H1 (cell line): ENCODE measurements around the gene ENKD1. TPM values are rescaled to one million over a fixed set of nuclear protein-coding genes. Genes with fewer than 3 reads are reported as not detected.

Source experiments
- CTCF ChIA-PET: fragments of 300-600 bp; sonication (Branson Sonifier 250); formaldehyde crosslinking; loops from one replicate; lab custom pipeline; 2021; ENCODE audit not compliant: partially characterized antibody; lab: Charles Lee
- POLR2A ChIA-PET: fragments of 300-600 bp; sonication (Branson Sonifier 250); formaldehyde crosslinking; loops from one replicate; lab custom pipeline; 2021; ENCODE audit warnings: inconsistent platforms; ENCODE audit not compliant: partially characterized antibody; lab: Charles Lee
- DNase-seq, 2 experiments: peaks; one replicate each; pipeline versions ENCODE4 v3.0.0 to v3.0.0-alpha.2; 2010 to 2022; ENCODE audit warnings: low spot score in 2 of 2, low read depth in 1 of 2, mixed read lengths in 1 of 2
- FAIRE-seq: peaks from 2 replicates; lab custom pipeline; 2011; peaks lifted over from hg19 to GRCh38; lab: Jason Lieb, UNC
- H2AFZ ChIP-seq: 2 replicates; pipeline ENCODE4 v1.8.1; 2012; ENCODE audit warnings: low read length, inconsistent platforms
- H2AK5ac ChIP-seq: 2 replicates; pipeline ENCODE4 v1.6.1; 2013; ENCODE audit warnings: low read depth, low read length
- H2BK120ac ChIP-seq: replicated peaks from 2 replicates; pipeline ENCODE3; 2013; ENCODE audit warnings: low read depth, low read length, inconsistent platforms
- H2BK12ac ChIP-seq: 2 replicates; pipeline ENCODE4 v1.6.1; 2013; ENCODE audit warnings: low read depth, low read length
- H2BK15ac ChIP-seq: 2 replicates; pipeline ENCODE4 v1.6.1; 2013; ENCODE audit warnings: low read length
- H2BK20ac ChIP-seq: 2 replicates; pipeline ENCODE4 v1.6.1; 2013; ENCODE audit warnings: low read length
- H2BK5ac ChIP-seq: 2 replicates; pipeline ENCODE4 v1.6.1; 2013; ENCODE audit warnings: low read depth, low read length
- H3K14ac ChIP-seq: 2 replicates; pipeline ENCODE4 v1.6.1; 2013; ENCODE audit warnings: inconsistent platforms; ENCODE audit not compliant: insufficient read length
- H3K18ac ChIP-seq: 2 replicates; pipeline ENCODE4 v1.6.1; 2013; ENCODE audit warnings: low read length; ENCODE audit errors: extremely low read depth
- H3K23ac ChIP-seq: 2 replicates; pipeline ENCODE4 v1.6.1; 2013; ENCODE audit warnings: inconsistent platforms; ENCODE audit not compliant: insufficient read length
- H3K23me2 ChIP-seq: 2 replicates; pipeline ENCODE4 v1.6.1; 2013; ENCODE audit warnings: low read depth, low read length
- H3K27ac ChIP-seq: 2 replicates; pipeline ENCODE4 v1.6.1; 2011; ENCODE audit warnings: low read depth, low read length, inconsistent platforms
- H3K27me3 ChIP-seq, 4 experiments: replicated peaks in 1 of 4; 1 replicate in 1 of 4; 2 replicates in 3 of 4; pipeline versions ENCODE4 v1.6.1 to v1.8.1; 2011 to 2013; ENCODE audit warnings: low read length in 3 of 4, mild to moderate bottlenecking in 3 of 4, inconsistent platforms in 2 of 4, mixed read lengths in 2 of 4, moderate library complexity in 1 of 4; ENCODE audit not compliant: control insufficient read depth in 3 of 4, insufficient read depth in 3 of 4; ENCODE audit errors: extremely low read depth in 1 of 4
- H3K36me3 ChIP-seq, 4 experiments: 2 replicates each; pipeline versions ENCODE4 v1.6.1 to v1.8.1; 2011 to 2013; ENCODE audit warnings: mild to moderate bottlenecking in 4 of 4, low read length in 3 of 4, moderate library complexity in 2 of 4, control low read depth in 1 of 4, inconsistent platforms in 1 of 4; ENCODE audit not compliant: insufficient read depth in 4 of 4, control insufficient read depth in 2 of 4
- H3K4ac ChIP-seq: replicated peaks from 2 replicates; pipeline ENCODE3; 2013; ENCODE audit warnings: low read length, low read depth, mixed read lengths, inconsistent platforms; ENCODE audit not compliant: insufficient read length
- H3K4me1 ChIP-seq, 4 experiments: replicated peaks in 1 of 4; 1 replicate in 1 of 4; 2 replicates in 3 of 4; pipeline versions ENCODE4 v1.6.1 to v1.8.1; 2011 to 2013; ENCODE audit warnings: low read length in 3 of 4, inconsistent platforms in 2 of 4, mixed read lengths in 1 of 4; ENCODE audit not compliant: insufficient read depth in 4 of 4, control insufficient read depth in 3 of 4
- H3K4me2 ChIP-seq, 2 experiments: 2 replicates each; pipeline versions ENCODE4 v1.6.1 to v1.8.1; 2011 to 2013; ENCODE audit warnings: low read depth in 2 of 2, low read length in 2 of 2, control low read depth in 1 of 2, inconsistent platforms in 1 of 2, mild to moderate bottlenecking in 1 of 2; ENCODE audit not compliant: insufficient read depth in 1 of 2
- H3K4me3 ChIP-seq, 4 experiments: fragments of 200-600, 300-600 bp in 1 of 4; sonication (generic), shearing (Covaris generic), sonication (Bioruptor Twin) in 1 of 4; 2 replicates each; pipeline versions ENCODE4 v1.5.1 to v1.8.1; 2011 to 2016; ENCODE audit warnings: low read length in 4 of 4, low read depth in 3 of 4, control low read depth in 2 of 4, inconsistent platforms in 2 of 4, mild to moderate bottlenecking in 2 of 4, mixed read lengths in 1 of 4, moderate library complexity in 1 of 4; ENCODE audit not compliant: insufficient read depth in 2 of 4; ENCODE audit errors: extremely low read depth in 1 of 4
- H3K56ac ChIP-seq: replicated peaks from 2 replicates; pipeline ENCODE3; 2013; ENCODE audit warnings: low read depth, mild to moderate bottlenecking, mixed read lengths, low read length, inconsistent platforms; ENCODE audit not compliant: insufficient read length
- H3K79me1 ChIP-seq: 2 replicates; pipeline ENCODE4 v1.6.1; 2013; ENCODE audit warnings: low read depth, low read length, control low read depth
- H3K79me2 ChIP-seq, 2 experiments: 2 replicates each; pipeline versions ENCODE4 v1.6.1 to v1.8.1; 2012 to 2013; ENCODE audit warnings: low read length in 2 of 2, mild to moderate bottlenecking in 2 of 2, inconsistent platforms in 1 of 2; ENCODE audit not compliant: insufficient read depth in 2 of 2, control insufficient read depth in 1 of 2
- H3K9ac ChIP-seq, 4 experiments: replicated peaks in 1 of 4; 1 replicate in 1 of 4; 2 replicates in 3 of 4; pipeline versions ENCODE4 v1.6.1 to v1.8.1; 2011 to 2013; ENCODE audit warnings: low read depth in 3 of 4, low read length in 3 of 4, control low read depth in 2 of 4, mild to moderate bottlenecking in 2 of 4, moderate library complexity in 2 of 4, inconsistent platforms in 1 of 4; ENCODE audit errors: extremely low read depth in 1 of 4
- H3K9me3 ChIP-seq, 2 experiments: 2 replicates each; pipeline versions ENCODE4 v1.6.1 to v1.8.1; 2012 to 2013; ENCODE audit warnings: mild to moderate bottlenecking in 2 of 2, moderate library complexity in 2 of 2, control low read depth in 1 of 2, inconsistent platforms in 1 of 2, low read depth in 1 of 2, low read length in 1 of 2, mixed read lengths in 1 of 2; ENCODE audit not compliant: insufficient read depth in 2 of 2
- H4K20me1 ChIP-seq, 2 experiments: replicated peaks in 1 of 2; 2 replicates each; pipeline versions ENCODE3 to v1.8.1; 2011 to 2013; ENCODE audit warnings: inconsistent platforms in 2 of 2, low read length in 2 of 2, mild to moderate bottlenecking in 1 of 2; ENCODE audit not compliant: insufficient read depth in 2 of 2, control insufficient read depth in 1 of 2
- H4K5ac ChIP-seq: 2 replicates; pipeline ENCODE4 v1.6.1; 2013; ENCODE audit warnings: low read length, low read depth, mixed read lengths, inconsistent platforms; ENCODE audit not compliant: insufficient read length
- H4K8ac ChIP-seq: 2 replicates; pipeline ENCODE4 v1.8.0; 2013; ENCODE audit warnings: mild to moderate bottlenecking, moderate library complexity, low read length, inconsistent platforms; ENCODE audit not compliant: insufficient read depth; ENCODE audit errors: extremely low read depth
- H4K91ac ChIP-seq: replicated peaks from 2 replicates; pipeline ENCODE3; 2013; ENCODE audit warnings: low read length, mixed read lengths, inconsistent platforms; ENCODE audit not compliant: insufficient read length
- ATF3 ChIP-seq: IDR thresholded peaks from 2 replicates; pipeline ENCODE4 v1.6.1; 2011; ENCODE audit warnings: low read depth, mild to moderate bottlenecking, low read length; ENCODE audit not compliant: insufficient read depth
- CBX5 ChIP-seq: fragments of 300-800, 300-1000 bp; sonication (generic); IDR thresholded peaks from 2 replicates; pipeline ENCODE4 v1.7.1; 2016; ENCODE audit warnings: antibody characterized with exemption, low read length, low read depth
- CHD1 ChIP-seq: IDR thresholded peaks from 2 replicates; pipeline ENCODE4 v1.6.1; 2012; ENCODE audit warnings: low read depth, low read length, improper control_type of control experiment
- CTCF ChIP-seq, 3 experiments: IDR thresholded peaks; 1 replicate in 2 of 3; 2 replicates in 1 of 3; pipeline versions ENCODE4 v1.5.1 to v1.6.1; 2011; ENCODE audit warnings: low read length in 3 of 3, mild to moderate bottlenecking in 3 of 3, inconsistent platforms in 2 of 3, low read depth in 1 of 3, moderate library complexity in 1 of 3; ENCODE audit not compliant: insufficient read depth in 1 of 3; ENCODE audit errors: control extremely low read depth in 1 of 3
- EGR1 ChIP-seq: IDR thresholded peaks from 2 replicates; pipeline ENCODE4 v1.6.1; 2011; ENCODE audit warnings: low read depth, low read length, borderline replicate concordance
- KDM1A ChIP-seq: fragments of 200-600, 300-600 bp; sonication (generic); IDR thresholded peaks from 2 replicates; pipeline ENCODE4 v1.7.1; 2016; ENCODE audit warnings: mild to moderate bottlenecking, low read length, borderline replicate concordance
- MAFK ChIP-seq: IDR thresholded peaks from 2 replicates; pipeline ENCODE4 v1.6.1; 2012; ENCODE audit warnings: low read depth, mild to moderate bottlenecking, improper control_type of control experiment, low read length
- MAX ChIP-seq: IDR thresholded peaks from 2 replicates; pipeline ENCODE4 v1.6.1; 2012; ENCODE audit warnings: inconsistent platforms
- POLR2A ChIP-seq, 2 experiments: IDR thresholded peaks; 1 replicate in 1 of 2; 2 replicates in 1 of 2; pipeline ENCODE4 v1.6.1; 2011; ENCODE audit warnings: low read depth in 2 of 2, low read length in 2 of 2, mild to moderate bottlenecking in 2 of 2; ENCODE audit errors: control extremely low read depth in 1 of 2
- SIN3A ChIP-seq, 2 experiments: IDR thresholded peaks in 1 of 2; conservative IDR thresholded peaks in 1 of 2; 2 replicates each; pipeline ENCODE4 v1.6.1; 2011 to 2012; ENCODE audit warnings: low read length in 2 of 2, improper control_type of control experiment in 1 of 2, low read depth in 1 of 2, mild to moderate bottlenecking in 1 of 2
- TAF7 ChIP-seq: optimal IDR thresholded peaks from 2 replicates; pipeline ENCODE3; 2011; ENCODE audit warnings: low read depth, mild to moderate bottlenecking, inconsistent platforms, low read length, moderate library complexity, borderline replicate concordance
- polyA plus RNA-seq, 7 experiments: library from polyadenylated mRNA; depleted of rRNA in 3 of 7; stranded (reverse) in 5 of 7; unstranded in 2 of 7; fragments of >200 nt in 5 of 7; fragments of 200-250 nt in 2 of 7; gene quantifications; 1 replicate in 5 of 7; 2 replicates in 1 of 7; 4 replicates in 1 of 7; pipeline versions ENCODE4 v1.2.1 to v1.2.3, GENCODE V29; 2011 to 2013; ENCODE audit warnings: missing spikeins in 2 of 7, mixed read lengths in 2 of 7
- total RNA-seq: library from RNA; stranded (reverse); fragmentation: NEBNext Ultra II Directional; extraction: Animal tissue kit (Norgen Biotek cat#: 25700); gene quantifications from 2 replicates; pipeline ENCODE4 v1.2.1, GENCODE V29; 2021

Gene ENKD1
- total and polyA plus RNA-seq, 2 of the 8 experiments (the other 6 are each of a cell fraction or from before 2014, with no cell fraction given) = 12.9 to 16.1 TPM

- DNase-seq (no peak), FAIRE-seq (no peak)
- Histone ChIP-seq H4K20me1 (peaks cover 5 to 8% of the 10 kb centered on the region in 2 experiments), H3K23me2 (peaks cover 27% of the 10 kb centered on the region), H4K91ac (no peak overlapping the region), H2BK15ac (no peak overlapping the region), H3K4ac (no peak overlapping the region), H2BK120ac (no peak overlapping the region), H3K4me2 (no peak overlapping the region), H2AFZ (no peak overlapping the region), H3K4me3 (no peak overlapping the region), H2BK5ac (no peak overlapping the region), H3K14ac (no peak overlapping the region), H3K23ac (no peak overlapping the region), H3K36me3 (peaks cover 0 to 4% (median under 1%) of the 10 kb centered on the region in 4 experiments; a peak in 1 of 8 replicates), H4K5ac (no peak overlapping the region), H3K79me1 (no peaks in the 10 kb centered on the region; the same call in 1 of the 2 replicates), H2BK20ac (no peak overlapping the region), H3K4me1 (peaks cover 0 to 28% (median 17%) of the 10 kb centered on the region in 4 experiments; a peak in 5 of 7 replicates), H3K9me3 (no peaks in the 10 kb centered on the region), H3K27ac (no peak overlapping the region), H2BK12ac (no peak overlapping the region), H3K18ac (no peak overlapping the region), H3K9ac (no peak overlapping the region), H3K79me2 (no peaks in the 10 kb centered on the region), H4K8ac (no peak overlapping the region; the same call in 1 of the 2 replicates), H3K27me3 (peaks cover 0 to 3% (median under 1%) of the 10 kb centered on the region in 4 experiments; a peak in 2 of 7 replicates), H3K56ac (no peak overlapping the region), H2AK5ac (no peak overlapping the region)
- CTCF ChIA-PET = interaction anchor here (0.5 to 13.7 kb wide), 41 partner anchors 12 to 366 kb away, joined by 3 to 202 read pairs (median 4); partner anchors contain the start of genes ATP6V0D1, CARMIL2, CTCF and NRN1L
- POLR2A ChIA-PET = interaction anchor here (1.4 to 2.0 kb wide), 4 partner anchors 10 to 222 kb away, joined by 4 to 6 read pairs (median 4); partner anchors contain the start of gene NRN1L
- TF ChIP-seq MAX = no peak
- TF ChIP-seq CTCF (IDR thresholded peaks at IDR 0.05; ENCODE audit: control extremely low read depth in 1 of 3, insufficient read depth in 1 of 3, low read depth in 1 of 3, low read length in 3 of 3) = no peak
- no peak for TF ChIP-seq CHD1
- no peak for TF ChIP-seq EGR1
- TF ChIP-seq CBX5 = no peak
- TF ChIP-seq ATF3 = no peak
- no peak for TF ChIP-seq MAFK
- no peak for TF ChIP-seq TAF7
- no peak for TF ChIP-seq SIN3A (conservative IDR thresholded peaks at IDR 0.05 in 1 of 2, IDR thresholded peaks at IDR 0.05 in 1 of 2; ENCODE audit: low read depth in 1 of 2, low read length in 2 of 2)
- TF ChIP-seq POLR2A (IDR thresholded peaks at IDR 0.05; ENCODE audit: control extremely low read depth in 1 of 2, low read depth in 2 of 2, low read length in 2 of 2) = no peak
- TF ChIP-seq KDM1A = no peak
Observed at GRCh38 chr16:67662653-67663010, 3.9 kb downstream of the ENKD1 start.
